ENCODE data around the gene BRD1.
A peak's percentile ranks its signal among the peaks of the same experiment; 100 is the strongest.
"Not testable (repeated sequence)": the region's sequence is repeated elsewhere in the genome, so short reads cannot be mapped to it uniquely, and the experiment has no call there.

The BRD1 gene

DNA sequence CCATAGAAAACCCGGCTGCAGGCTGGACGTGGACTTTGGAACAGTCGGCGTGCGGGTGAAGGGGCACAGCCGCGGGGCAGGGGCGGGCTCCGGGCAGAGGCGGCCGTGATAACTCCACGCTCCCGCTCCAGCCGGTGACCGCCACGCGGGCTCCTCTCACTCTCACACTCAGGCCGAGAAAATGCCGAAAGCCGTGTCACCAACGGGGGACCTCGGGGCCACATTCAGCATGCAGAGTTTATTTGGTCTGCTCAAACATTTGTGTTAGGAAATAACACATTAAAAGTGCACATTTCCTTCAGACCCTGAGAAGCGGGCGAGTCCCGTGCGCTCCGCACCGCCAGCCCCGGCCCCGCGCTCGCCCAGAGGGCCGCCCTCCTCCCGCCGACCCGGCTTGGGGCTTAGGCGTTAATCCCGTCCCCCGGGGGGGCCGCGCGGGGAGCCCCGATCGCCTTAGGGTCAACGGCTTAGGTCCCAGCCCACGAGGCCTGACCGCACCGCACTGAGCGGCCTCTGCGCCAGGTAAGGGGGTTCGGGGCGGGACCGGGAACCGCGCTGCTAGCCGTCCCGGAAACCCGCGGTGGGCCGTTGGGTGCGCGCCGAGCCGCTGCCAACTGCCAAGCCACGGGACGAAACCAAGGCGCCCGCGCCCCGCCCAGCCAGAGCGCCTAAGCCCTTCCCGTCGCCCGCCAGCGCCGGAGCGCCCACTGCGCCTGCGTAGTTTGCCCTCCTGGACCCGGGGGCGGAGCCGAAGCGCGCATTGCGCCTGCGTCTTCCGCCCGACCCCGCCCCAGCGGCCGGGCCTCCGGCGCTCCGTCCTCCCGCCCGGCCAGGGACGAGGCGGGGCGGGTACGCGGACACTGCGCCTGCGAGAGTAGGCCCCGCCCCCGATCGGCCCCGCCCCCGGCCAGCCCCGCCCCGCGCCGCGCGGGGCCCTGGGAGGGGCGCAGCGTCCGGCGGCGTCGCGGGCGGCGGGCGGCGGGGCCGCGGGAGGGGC is 25.5 kb upstream of the BRD1 start, which contains the start of gene ZBED4:
TSS of gene ZBED4 (plus strand) at position 947 of the 997 bp plus-strand sequence. CDS start 29,819 bp downstream, outside the sequence.
- DNase-seq: peak; percentile 97

DNA sequence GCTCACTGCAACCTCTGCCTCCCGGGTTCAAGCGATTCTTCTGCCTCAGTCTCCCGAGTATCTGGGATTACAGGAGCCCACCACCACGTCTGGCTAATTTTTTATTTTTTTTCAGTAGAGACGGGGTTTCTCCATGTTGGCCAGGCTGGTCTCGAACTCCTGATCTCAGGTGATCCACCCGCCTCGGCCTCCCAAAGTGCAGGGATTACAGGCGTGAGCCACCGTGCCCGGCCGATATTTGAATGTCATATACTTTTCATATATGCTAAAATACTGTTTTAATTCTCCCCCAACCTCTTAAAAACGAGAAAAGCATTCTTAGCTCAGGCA is 24.9 kb upstream of the BRD1 start:
- DNase-seq: not testable (repeated sequence)

DNA sequence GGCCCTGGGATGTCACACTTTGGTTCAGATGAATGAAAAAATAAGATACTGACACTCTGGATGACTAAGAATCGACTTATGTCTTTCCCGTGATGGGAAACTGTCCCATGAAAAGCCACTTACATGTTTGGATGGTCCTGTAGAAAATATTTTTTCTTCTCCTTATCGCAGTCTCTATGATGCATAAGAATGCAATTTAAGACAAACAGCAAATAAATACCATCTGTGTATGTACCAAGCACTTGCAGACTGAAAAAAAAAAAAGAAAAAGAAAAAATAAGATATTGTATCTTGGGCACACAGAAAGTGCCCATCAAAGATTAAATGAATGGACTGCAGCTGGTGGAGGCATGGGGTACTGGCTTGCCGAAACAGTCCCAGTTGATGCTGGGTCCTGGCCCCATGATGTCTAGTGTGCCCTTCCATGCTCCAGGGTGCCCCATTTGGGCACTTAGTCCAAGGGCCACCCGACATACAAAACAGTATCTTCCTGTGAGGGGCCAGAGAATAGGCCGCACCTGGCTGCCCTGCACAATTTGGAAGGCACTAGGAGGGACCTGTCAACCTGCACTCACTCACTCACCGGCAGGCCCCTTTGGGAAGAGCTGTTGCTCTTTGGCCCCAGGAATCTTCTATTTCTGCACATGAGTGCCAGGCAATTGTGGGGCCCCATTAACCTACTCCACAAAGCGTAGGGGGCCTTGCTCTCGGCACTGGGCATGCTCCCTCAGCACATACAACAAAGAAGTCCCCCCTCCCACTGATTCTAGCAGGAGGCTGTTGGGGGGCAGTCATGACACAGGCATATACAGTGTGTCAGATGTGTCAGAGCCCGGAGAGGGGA is 23.5 kb upstream of the BRD1 start:
- no peak for DNase-seq

DNA sequence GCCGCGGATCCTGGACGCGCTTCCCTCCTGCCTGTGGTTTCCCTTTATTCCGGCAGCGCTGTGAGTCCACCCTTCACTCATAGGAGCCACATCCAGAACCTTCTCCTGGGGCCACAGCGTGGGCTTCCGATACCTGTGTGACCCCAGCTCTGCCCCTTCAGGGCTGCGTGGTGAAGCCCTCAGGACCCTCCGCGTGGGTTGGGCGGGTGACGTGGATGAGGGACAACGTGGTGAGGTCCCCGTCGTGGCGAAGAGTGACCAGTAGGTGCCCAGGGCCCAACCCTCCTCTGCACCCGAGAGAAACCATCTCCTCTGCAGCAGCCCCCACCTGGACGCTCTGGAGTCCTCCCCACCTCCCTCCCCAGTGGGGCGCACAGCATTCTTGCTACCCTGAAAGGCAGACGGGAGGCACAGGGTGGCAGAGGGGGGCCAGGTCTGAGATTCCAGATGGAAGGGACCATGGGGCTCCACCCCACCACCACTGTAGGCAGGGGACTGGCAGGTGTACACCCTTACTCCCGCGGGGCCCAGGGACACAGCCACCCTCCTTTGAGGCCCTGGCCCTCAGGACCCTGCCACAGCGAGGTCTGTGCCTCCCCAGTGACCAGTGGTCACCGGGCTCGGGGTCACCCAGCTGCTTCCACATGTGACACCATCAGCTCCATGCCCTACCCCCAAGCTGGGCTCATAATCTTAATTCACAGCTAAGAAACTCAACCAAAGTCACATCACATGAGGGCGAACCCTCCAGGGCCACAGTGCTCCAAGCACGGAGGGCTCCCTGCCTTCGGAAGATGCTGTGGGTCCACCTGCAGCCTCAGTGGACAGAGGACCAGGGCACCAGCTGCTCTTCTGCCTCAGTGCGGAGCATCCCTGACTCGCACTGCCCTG is 22.6 kb upstream of the BRD1 start:
- DNase-seq: no peak

DNA sequence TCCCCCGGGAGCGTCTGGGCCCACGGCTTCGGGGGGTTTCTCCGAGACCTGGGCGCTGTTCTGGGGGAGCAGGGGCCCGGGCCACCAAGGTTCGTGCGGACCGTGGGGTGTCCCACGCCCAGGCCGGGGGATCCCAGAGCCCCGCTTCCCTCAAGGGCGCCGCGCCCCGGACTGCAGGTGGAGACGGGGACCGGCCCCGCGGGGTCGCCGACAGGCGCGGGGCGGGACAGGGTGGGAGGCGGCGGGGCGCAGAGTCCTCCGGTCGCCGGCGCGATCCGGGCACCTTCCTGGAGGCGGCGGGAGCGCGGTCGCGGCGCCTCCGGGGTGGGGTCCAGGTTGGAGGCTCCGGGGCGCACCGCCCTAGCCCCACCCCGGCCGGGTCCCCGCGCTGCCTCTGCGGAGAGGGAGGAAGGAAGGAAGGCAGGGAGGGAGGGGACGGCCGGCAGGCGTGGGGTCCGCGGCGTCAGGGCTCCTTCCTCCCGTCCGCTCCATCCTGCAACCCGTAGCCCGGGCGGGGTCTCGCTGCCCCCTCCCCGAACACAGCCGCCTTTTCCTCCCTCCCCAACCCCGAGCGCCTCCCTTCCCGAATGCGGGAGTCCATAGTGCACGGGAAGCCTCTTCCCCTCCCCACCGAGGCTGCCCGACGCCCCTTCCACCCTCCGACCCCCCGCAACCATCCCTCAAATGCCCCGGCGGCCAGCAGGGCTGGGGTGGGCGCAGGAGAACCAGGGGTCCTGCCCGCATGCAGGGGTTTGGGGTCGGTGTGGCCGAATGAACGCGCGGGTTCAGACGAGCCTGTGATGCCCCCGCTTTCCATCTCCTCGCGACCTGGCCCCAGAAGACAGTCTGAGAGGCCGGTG is 21.7 kb upstream of the BRD1 start:
- DNase-seq: no peak

DNA sequence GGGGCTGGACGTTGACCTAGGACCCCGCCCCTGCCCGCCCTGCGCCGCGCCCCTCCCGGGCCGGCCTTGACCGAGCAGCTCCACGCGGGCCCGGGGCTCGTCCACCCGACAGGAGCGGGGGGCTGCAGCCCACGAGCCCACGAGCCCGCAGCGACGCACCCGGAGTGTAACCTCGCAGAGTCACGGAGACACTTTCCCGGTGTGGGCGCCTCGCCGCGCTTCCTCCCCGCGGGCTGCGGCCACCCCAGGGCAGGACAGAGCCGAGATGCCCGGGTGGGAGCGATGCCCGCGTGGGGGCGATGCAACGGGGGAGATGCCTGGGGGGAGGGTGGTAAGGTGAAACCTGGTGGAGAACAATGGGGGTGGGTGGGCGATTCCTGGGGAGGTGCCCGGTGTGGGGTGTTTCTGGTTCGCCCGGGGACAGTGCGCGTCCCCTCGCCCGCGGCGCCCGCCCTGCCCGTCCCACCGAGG is 21.1 kb upstream of the BRD1 start:
- no peak for DNase-seq

DNA sequence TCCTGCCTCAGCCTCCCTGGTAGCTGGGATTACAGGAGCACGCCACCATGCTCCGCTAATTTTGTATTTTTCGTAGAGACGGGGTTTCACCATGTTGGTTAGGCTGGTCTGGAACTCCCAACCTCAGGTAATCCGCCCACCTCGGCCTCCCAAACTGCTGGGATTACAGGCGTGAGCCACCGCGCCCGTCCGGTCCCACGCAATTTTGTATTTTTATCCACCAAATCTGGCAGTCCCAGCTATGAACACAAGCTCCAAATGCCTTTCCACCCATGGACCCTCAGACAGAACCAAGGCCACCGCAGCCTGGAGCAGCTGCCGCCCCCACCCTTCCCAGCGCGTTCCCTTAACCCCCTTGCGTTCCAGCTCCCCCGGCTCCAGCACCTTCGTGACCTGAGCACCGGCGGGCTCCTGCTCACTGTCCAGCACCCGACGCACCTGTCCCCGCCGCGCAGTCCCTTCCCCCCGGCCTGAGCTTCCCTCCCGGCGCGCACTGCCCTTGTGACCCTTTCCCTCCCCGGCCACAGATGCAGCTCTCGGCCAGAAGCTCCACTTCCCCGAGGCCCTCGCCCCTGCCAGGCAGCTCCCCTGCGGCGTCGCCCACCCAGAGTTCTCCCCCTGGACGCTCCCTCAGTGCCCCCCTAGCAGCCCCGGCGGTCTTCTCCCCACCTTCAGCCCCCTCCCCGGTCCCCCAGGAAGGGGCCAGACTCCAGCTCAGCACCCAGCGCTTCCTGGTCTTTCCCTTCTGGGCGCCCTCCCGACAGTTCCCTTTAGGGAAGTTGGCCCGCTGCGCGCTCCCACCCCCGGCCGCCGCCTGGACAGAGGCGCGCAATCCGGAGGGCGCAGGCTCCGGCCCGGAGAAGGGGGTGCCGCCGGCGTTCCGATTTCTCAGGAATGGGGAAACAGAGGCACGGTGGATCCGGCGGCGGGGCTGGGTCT is 20.3 kb upstream of the BRD1 start:
- no peak for DNase-seq

DNA sequence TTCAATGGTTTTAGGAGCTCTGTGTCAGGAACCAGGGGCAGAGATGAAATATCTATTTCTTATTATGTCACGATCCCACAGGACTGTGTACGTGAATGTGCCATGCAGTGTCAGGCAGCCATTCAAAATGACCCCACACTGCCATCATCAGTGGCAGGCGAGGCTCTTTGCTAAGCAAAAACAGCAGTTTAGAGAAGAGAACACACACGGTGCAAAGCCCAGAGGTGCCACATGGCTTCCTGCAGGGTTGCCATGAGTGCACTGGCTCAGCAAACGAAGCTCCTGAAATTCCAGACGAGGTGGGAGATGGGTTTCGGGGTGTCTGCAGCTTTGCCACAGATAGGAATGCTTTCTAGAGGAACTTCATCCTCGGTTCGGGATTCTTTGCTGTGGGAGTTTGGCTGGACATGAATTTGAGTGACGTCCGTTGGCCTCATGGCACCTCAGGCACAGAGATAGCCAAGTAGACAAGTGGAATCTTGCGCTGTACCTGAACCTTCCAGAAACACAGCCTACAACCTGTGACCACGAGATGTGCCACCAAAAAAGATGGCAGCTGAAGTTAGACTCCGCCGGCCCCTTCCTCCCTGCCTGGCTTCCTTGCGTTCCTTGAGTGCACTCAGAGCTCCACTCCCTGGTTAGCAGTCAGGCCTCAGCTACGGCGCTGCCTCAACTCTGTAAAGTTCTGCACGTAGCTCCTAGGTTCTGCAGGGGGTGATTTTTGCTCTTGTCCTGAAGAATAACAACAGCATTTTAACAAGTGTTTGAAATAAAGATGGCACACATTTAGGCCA is 18.2 kb upstream of the BRD1 start:
- no peak for DNase-seq

DNA sequence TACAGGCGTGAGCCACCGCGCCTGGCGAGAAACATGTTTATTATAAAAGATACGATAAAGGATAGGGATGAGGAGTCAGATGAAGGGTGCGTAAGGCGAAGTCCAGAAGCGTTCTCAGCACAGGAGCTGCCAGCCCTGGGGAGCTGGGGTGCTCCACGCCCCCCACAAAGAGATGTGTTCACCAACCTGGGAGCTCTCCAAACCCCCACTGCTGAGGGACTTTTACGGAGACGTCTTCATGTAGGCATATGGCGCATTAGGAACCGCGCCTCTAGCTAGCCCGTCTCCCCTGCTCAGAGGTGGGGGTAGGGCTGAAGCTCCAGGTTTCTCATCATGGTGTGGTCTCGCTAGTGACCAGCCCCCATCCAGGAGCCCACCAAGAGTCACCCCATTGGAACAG is 17.6 kb upstream of the BRD1 start:
- DNase-seq: no peak

DNA sequence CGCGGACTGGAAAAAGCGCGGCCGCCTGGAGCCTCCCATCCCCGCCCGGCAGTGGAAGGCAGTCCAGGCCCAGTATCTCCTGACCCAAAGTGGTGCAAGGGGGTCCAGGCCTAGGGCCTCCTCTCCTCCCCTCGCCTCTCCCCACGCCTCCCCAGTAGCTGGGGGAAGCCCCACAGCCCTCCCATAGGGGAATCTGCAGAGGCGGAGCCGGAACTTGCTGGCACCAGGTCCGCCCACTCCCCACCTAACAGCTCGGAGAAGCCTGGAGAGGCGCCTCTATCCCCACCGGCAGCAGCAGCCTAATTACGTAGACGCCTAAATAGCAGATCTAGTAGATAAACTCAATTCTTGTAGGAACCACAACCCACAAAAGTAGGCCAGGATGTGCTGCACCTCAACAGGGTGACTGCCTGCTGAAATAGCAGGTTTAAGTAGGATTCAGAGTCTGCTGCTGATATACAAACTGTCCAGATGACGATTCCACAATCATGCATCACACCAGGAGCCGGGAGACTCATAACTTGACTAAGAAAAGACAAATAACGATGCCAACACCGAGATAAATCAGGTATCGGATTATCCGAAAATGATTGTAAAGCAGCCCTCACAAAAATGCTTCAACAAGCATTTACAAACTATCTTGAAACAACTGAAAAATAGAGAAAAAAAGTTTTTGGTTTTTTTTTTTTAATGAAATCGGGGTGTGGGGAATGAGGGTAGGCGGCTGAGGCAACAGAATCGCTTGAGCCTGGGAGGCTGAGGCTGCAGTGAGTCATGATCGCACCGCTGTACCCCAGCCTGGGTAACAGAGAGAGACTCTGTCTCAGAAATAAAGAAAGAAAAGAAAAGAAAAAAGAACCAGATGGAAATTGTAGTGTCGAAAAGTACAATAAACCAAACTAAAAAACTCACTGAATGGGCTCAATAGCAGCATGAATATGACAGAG is 11.4 kb upstream of the BRD1 start:
- DNase-seq: no peak

DNA sequence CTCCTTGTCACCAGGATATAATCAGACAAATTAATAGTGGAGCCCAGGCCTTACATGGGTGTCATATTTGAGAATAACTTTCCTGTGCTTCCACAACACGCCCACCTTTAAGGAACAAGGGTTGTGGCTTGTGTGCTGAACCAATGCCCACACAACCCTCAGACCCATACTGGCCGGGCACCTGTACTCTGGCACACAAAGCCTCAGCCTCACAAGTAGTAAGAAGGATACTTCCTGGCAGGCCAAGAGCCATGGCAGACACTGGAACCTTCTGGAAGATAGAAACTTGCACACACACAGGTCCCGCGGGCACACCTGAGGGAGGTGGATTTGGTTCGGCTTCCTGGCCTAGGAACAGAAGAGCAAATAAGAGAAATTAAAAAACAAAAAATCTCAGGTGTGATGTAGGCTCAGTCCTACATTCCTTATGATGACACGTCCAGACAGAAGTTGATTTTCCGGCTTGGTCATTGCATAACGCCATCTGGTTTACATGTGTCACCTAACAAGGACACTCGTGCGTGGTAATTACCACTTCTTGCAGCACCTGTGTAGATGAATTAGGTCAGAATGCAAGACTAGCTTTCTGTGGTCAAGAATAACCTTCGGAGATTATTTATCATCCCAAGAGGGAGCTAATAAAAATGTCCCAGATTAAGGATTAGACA is 5.8 kb upstream of the BRD1 start:
- no peak for DNase-seq

DNA sequence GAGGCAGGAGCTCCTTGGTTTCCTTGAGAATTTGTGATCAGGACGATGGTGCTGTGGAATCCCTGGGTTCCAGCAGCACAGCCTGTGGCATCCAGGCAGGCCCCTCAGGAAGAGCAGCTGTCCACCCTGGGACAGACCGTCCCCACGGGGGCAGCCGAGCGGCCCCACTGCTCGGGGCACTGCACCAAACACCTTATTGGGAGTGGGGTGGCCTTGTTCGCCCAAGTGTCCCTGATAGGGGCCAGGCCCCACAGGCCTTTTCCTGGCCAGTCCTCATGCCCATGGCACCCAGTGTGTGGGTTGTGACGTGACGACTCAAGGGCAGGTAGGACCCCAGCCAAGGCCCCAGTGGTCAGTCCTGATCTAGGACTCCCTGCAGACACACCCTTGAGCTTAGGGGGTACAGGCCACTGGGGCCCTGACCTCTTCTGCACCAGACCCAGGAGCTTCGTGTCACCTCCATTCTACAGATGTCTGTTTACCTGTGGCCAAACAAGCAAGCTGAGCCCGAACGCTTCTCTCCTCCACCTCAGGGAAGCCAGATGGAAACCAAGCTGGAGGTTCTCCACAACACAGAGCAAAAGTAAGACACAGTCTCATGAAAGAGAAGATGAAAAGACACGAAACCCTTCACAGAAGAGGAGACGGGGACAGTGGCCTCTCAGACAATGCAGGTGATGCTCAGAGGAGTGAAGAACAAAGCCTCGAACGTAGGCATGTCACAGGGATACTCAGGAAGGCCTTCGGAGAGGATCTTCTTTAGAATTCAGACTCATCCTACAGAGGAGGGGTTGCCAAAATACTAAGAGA is 1.6 kb upstream of the BRD1 start:
- DNase-seq: no peak

DNA sequence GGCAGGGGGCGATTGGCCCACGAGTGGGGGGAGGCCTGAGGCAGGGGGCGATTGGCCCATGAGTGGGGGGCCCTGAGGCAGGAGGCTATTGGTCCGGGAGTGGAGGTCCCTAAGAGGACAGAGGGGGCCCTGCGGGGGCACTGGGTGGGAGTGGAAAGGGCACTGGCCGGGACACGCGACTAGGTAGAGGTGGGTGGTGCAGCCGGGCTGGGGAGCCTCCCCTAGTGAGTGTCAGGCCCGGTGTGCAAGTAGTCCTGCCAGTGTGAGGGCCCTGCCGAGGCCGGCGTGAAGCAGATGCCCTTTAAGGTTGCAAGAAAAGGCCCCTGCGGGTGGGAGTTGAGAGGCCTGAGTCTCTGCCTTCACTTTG is 909 bp upstream of the BRD1 start:
- DNase-seq: no peak

DNA sequence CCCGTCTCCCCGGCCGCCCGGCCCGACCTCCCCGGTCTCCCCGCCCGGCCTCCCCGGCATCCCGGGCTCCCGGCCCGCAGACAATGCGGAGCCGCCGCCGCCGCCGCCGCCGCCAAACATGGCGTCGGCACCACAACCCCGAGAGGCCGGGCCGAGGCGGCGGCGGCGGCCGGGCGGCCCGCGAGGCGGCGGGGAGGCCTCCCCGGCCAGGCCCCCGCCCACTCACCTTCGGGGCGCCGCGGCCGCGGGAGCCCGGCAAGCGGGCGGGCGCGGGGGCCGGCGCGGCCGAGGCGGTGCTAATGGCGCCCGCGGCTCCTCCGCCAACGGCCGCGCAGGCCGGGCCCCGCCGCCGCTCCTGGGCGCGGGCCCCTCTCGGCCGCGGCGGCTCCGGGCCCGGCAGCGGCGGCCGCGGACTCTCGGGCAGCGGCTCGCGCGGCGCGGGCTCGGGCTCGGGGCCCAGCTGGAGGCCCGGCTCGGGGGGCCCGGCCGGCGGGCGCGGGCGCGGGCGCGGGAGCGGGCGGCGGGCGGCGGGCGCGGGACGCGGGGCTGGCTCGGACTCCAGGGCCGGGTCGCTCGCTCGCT is 311 bp downstream of the BRD1 start:
- no peak for DNase-seq

DNA sequence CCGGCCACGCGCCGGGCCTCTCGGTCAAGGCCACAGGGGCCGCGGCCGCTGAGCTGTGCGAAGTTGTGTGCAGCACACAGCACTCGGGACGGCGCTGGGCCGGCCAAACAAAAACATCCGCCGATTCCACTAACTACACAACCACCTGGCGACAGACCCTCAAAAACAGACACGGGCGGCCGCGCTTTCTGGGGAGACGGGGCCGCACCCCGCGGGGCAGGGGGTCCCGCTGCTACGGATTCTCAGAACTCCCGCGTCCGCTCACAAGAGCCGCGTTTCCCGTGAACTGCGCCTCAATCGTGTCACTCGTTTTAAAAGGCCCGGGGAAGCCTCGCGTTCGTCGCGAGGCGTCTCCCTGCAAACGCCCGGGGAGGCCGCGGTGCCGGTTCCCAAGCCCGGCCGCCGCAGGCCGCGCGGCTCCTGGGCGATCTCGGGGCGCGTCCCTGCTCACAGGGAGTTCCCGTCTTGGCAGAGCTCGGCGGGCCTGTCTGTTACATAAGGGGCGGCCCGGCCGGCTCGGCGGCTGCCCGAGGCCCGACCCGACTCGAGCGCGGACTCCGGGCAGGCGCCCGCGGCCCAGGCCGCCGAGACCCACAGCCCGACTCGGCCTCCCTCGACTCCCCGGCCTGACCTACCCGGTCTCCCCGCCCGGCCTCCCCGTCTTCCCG is 936 bp downstream of the BRD1 start:
- DNase-seq: no peak

Measured in NCI-H2171 (cell line).